HepG2 (cell line): Measurements from ENCODE around the gene CUL1.

Experiments
- ELF1 ChIP-seq: sonication (generic); formaldehyde crosslinking; IDR thresholded peaks from 2 replicates; pipeline ENCODE4 v1.4.0; 2020; ENCODE audit warnings: missing genetic modification reagents
- EP300 ChIP-seq, 3 experiments: sonication (generic) in 1 of 3; formaldehyde crosslinking in 1 of 3; IDR thresholded peaks; 2 replicates each; pipeline versions ENCODE4 v1.5.1 to v1.6.1; 2011 to 2020; ENCODE audit warnings: low read depth in 2 of 3, low read length in 2 of 3, borderline replicate concordance in 1 of 3, improper control_type of control experiment in 1 of 3, mild to moderate bottlenecking in 1 of 3, missing genetic modification reagents in 1 of 3, moderate library complexity in 1 of 3
- GATAD2A ChIP-seq: IDR thresholded peaks from 2 replicates; pipeline ENCODE4 v1.6.1; 2016
- NBN ChIP-seq: fragments of 450-650 bp; conservative IDR thresholded peaks from 2 replicates; pipeline ENCODE4 v1.6.1; 2017
- POLR2A ChIP-seq, 2 experiments: IDR thresholded peaks; 2 replicates each; pipeline ENCODE4 v1.6.1; 2011; ENCODE audit warnings: low read depth in 2 of 2, low read length in 2 of 2, mild to moderate bottlenecking in 1 of 2, moderate library complexity in 1 of 2; ENCODE audit not compliant: insufficient read depth in 1 of 2
- ZNF703 ChIP-seq: sonication (generic); formaldehyde crosslinking; IDR thresholded peaks from 2 replicates; pipeline ENCODE4 v1.5.1; 2020; ENCODE audit warnings: missing genetic modification reagents, mild to moderate bottlenecking, moderate library complexity, borderline replicate concordance
- ZNF720 ChIP-seq: sonication (generic); formaldehyde crosslinking; IDR thresholded peaks from 2 replicates; pipeline ENCODE4 v1.4.0; 2020; ENCODE audit warnings: missing genetic modification reagents
- TF ChIP-seq, protein P1 (sequence below): sonication (generic); formaldehyde crosslinking; IDR thresholded peaks from 2 replicates; pipeline ENCODE4 v1.8.1; 2023; ENCODE audit warnings: mild to moderate bottlenecking, missing genetic modification reagents
- TF ChIP-seq, protein P2 (sequence below): conservative IDR thresholded peaks from 2 replicates; pipeline ENCODE4 v1.6.1; 2018; ENCODE audit warnings: missing genetic modification reagents
- TF ChIP-seq, protein P3 (sequence below): sonication (generic); formaldehyde crosslinking; IDR thresholded peaks from 2 replicates; pipeline ENCODE4 v1.5.1; 2020; ENCODE audit warnings: missing genetic modification reagents, mild to moderate bottlenecking, borderline replicate concordance
- TF ChIP-seq, protein P4 (sequence below): IDR thresholded peaks from 2 replicates; pipeline ENCODE4 v1.6.1; 2016; ENCODE audit warnings: low read depth, borderline replicate concordance

DNA sequence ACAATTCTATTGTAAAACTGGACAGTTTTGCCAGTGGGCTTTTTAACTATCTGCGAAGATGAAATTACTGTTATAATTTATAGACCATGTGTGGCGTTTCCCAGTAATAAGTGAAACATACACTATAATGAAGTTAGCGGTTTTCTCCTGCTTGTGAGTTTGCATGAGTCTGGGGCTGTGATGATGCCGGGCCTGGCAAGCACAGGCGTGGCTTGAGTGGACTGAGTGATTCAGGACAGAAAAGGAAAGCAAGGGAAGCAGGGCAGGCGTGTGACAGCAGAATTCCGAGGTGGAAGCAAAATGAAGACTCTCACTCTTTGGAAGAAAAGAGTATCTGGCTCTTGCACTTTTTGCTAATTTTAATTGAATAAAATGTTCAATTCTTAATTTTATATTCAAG, 90.5 kb downstream of the CUL1 start:
- TF ChIP-seq ELF1 (CRISPR knock-in tag) (no peak), POLR2A (IDR thresholded peaks at IDR 0.05; ENCODE audit: insufficient read depth in 1 of 2, low read depth in 2 of 2, low read length in 2 of 2) (no peak), NBN (no peak), ZNF703 (no peak), ZNF720 (CRISPR knock-in tag) (no peak), GATAD2A (CRISPR knock-in tag) (no peak), EP300 (IDR thresholded peaks at IDR 0.05; ENCODE audit: low read depth in 2 of 2, low read length in 2 of 2) (no peak), EP300 (CRISPR knock-in tag; IDR thresholded peaks at IDR 0.05; ENCODE audit: borderline replicate concordance) (no peak)
- TF ChIP-seq, protein P1, sequence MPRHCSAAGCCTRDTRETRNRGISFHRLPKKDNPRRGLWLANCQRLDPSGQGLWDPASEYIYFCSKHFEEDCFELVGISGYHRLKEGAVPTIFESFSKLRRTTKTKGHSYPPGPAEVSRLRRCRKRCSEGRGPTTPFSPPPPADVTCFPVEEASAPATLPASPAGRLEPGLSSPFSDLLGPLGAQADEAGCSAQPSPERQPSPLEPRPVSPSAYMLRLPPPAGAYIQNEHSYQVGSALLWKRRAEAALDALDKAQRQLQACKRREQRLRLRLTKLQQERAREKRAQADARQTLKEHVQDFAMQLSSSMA: no peak
- TF ChIP-seq, protein P2, sequence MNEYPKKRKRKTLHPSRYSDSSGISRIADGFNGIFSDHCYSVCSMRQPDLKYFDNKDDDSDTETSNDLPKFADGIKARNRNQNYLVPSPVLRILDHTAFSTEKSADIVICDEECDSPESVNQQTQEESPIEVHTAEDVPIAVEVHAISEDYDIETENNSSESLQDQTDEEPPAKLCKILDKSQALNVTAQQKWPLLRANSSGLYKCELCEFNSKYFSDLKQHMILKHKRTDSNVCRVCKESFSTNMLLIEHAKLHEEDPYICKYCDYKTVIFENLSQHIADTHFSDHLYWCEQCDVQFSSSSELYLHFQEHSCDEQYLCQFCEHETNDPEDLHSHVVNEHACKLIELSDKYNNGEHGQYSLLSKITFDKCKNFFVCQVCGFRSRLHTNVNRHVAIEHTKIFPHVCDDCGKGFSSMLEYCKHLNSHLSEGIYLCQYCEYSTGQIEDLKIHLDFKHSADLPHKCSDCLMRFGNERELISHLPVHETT (CRISPR knock-in tag): no peak
- TF ChIP-seq, protein P3, sequence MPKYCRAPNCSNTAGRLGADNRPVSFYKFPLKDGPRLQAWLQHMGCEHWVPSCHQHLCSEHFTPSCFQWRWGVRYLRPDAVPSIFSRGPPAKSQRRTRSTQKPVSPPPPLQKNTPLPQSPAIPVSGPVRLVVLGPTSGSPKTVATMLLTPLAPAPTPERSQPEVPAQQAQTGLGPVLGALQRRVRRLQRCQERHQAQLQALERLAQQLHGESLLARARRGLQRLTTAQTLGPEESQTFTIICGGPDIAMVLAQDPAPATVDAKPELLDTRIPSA (CRISPR knock-in tag): no peak
- TF ChIP-seq, protein P4, sequence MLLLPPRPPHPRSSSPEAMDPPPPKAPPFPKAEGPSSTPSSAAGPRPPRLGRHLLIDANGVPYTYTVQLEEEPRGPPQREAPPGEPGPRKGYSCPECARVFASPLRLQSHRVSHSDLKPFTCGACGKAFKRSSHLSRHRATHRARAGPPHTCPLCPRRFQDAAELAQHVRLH (CRISPR knock-in tag): no peak
